GM12864 (cell line): ENCODE results near the gene SMG1.

Experiments used
- DNase-seq: peaks from one replicate; pipeline ENCODE4 v3.0.0-alpha.2; 2011; ENCODE audit warnings: low read depth
- H3K4me3 ChIP-seq: 2 replicates; pipeline ENCODE4 v1.5.1; 2011; ENCODE audit warnings: mild to moderate bottlenecking, low read depth, low read length, control low read depth
- CTCF ChIP-seq: IDR thresholded peaks from 2 replicates; pipeline ENCODE4 v1.5.1; 2011; ENCODE audit warnings: low read depth, mild to moderate bottlenecking, moderate library complexity, low read length, control low read depth, inconsistent platforms; ENCODE audit errors: missing control alignments

The SMG1 gene

GRCh38 chr16:18804540-18804939, 121.7 kb downstream of the SMG1 start:
- H3K4me3 ChIP-seq, result no peak overlapping the region
- no peak for TF ChIP-seq CTCF
- no peak for DNase-seq

GRCh38 chr16:18803569-18804462, 122.4 kb downstream of the SMG1 start:
- no peak overlapping the region for H3K4me3 ChIP-seq
- DNase-seq, result no peak
- TF ChIP-seq CTCF, result no peak

- no peak for DNase-seq
- TF ChIP-seq CTCF, result no peak
- no peak overlapping the region for H3K4me3 ChIP-seq
Measured at GRCh38 chr16:18802767-18803343, 123.4 kb downstream of the SMG1 start.

GRCh38 chr16:18801145-18801972, 124.8 kb downstream of the SMG1 start, which contains the start of gene ARL6IP1:
Gene ARL6IP1 (minus strand): TSS chr16:18801549. CDS start chr16:18801466, 83 bp downstream.
- peak within 1 kb of the TSS; percentile 90 for H3K4me3 ChIP-seq
- peak; percentile 98 for DNase-seq
- TF ChIP-seq CTCF, result peak; percentile 89

- no peak for TF ChIP-seq CTCF
- peak overlapping the region; percentile 90 for H3K4me3 ChIP-seq
- no peak for DNase-seq
Measured at GRCh38 chr16:18800775-18801144, 125.4 kb downstream of the SMG1 start.

- DNase-seq, result no peak
Measured at GRCh38 chr16:18800293-18800692, 125.9 kb downstream of the SMG1 start.

More at GRCh38 chr16:18800293-18800692, 125.9 kb downstream of the SMG1 start:
- TF ChIP-seq CTCF, result no peak
- H3K4me3 ChIP-seq, result peak overlapping the region; percentile 90
